Neural cell (in vitro differentiated cells): ENCODE measurements around the gene NDST1. TPM values are rescaled to one million over a fixed set of nuclear protein-coding genes. Genes with fewer than 3 reads are reported as not detected.

Source experiments
- H2AFZ ChIP-seq: fragments of 200-600, 300-800 bp; sonication (generic), shearing (Covaris generic); 2 replicates; pipeline ENCODE4 v1.6.0; 2014; ENCODE audit warnings: low read depth, mild to moderate bottlenecking, antibody characterized with exemption, low read length, moderate library complexity
- H3F3A ChIP-seq: fragments of 200-600 bp; shearing (Covaris generic); 2 replicates; pipeline ENCODE4 v1.6.1; 2016; ENCODE audit warnings: mild to moderate bottlenecking, moderate library complexity, mixed read lengths, antibody characterized with exemption, low read length; ENCODE audit not compliant: insufficient read depth, poor library complexity, severe bottlenecking
- H3K27ac ChIP-seq: fragments of 200-600, 300-800 bp; sonication (generic), shearing (Covaris generic); 2 replicates; pipeline ENCODE4 v1.5.1; 2014; ENCODE audit warnings: mild to moderate bottlenecking, low read length, moderate library complexity
- H3K27me3 ChIP-seq: fragments of 300-800, 200-600 bp; sonication (generic), shearing (Covaris generic); 2 replicates; pipeline ENCODE4 v1.6.0; 2014; ENCODE audit warnings: mild to moderate bottlenecking, low read depth, low read length, moderate library complexity; ENCODE audit not compliant: insufficient read depth
- H3K36me3 ChIP-seq: fragments of 300-800, 200-600 bp; sonication (generic), shearing (Covaris generic); 2 replicates; pipeline ENCODE4 v1.5.1; 2014; ENCODE audit warnings: mild to moderate bottlenecking, antibody characterized with exemption, low read length, moderate library complexity; ENCODE audit not compliant: insufficient read depth
- H3K4me2 ChIP-seq: fragments of 300-800, 200-600 bp; sonication (generic), shearing (Covaris generic); 2 replicates; pipeline ENCODE4 v1.6.0; 2014; ENCODE audit warnings: mild to moderate bottlenecking, low read length
- H3K4me3 ChIP-seq: fragments of 300-800, 200-600 bp; sonication (generic), shearing (Covaris generic); 2 replicates; pipeline ENCODE4 v1.5.1; 2014; ENCODE audit warnings: mild to moderate bottlenecking, low read length, moderate library complexity
- H3K79me2 ChIP-seq: fragments of 200-600 bp; shearing (Covaris generic); replicated peaks from 2 replicates; pipeline ENCODE4 v1.6.0; 2014; ENCODE audit warnings: mild to moderate bottlenecking, low read length, moderate library complexity; ENCODE audit not compliant: insufficient read depth
- H3K9ac ChIP-seq: fragments of 300-800, 200-600 bp; sonication (generic), shearing (Covaris generic); 2 replicates; pipeline ENCODE4 v1.6.1; 2016; ENCODE audit warnings: mild to moderate bottlenecking, low read length, mixed read lengths
- H3K9me2 ChIP-seq: fragments of 200-600 bp; shearing (Covaris generic); 2 replicates; pipeline ENCODE4 v1.6.1; 2016; ENCODE audit warnings: mild to moderate bottlenecking, low read length, mixed read lengths; ENCODE audit not compliant: insufficient read depth
- H3K9me3 ChIP-seq: fragments of 200-600, 300-800 bp; sonication (generic), shearing (Covaris generic); 2 replicates; pipeline ENCODE4 v1.6.1; 2016; ENCODE audit warnings: mild to moderate bottlenecking, mixed run types, low read length, moderate library complexity, mixed read lengths
- H4K20me1 ChIP-seq: fragments of 200-600 bp; shearing (Covaris generic); 2 replicates; pipeline ENCODE4 v1.6.1; 2016; ENCODE audit warnings: mild to moderate bottlenecking, mixed run types; ENCODE audit not compliant: insufficient read depth
- EP300 ChIP-seq: fragments of 450-650 bp; conservative IDR thresholded peaks from 2 replicates; pipeline ENCODE4 v1.6.1; 2014; ENCODE audit warnings: antibody characterized with exemption, mild to moderate bottlenecking, moderate library complexity; ENCODE audit not compliant: poor library complexity, severe bottlenecking
- EZH2 ChIP-seq: fragments of 200-600, 300-800 bp; shearing (Covaris generic), sonication (generic); IDR thresholded peaks from 2 replicates; pipeline ENCODE4 v1.6.1; 2014; ENCODE audit warnings: antibody characterized with exemption, low read length, borderline replicate concordance, mild to moderate bottlenecking; ENCODE audit not compliant: insufficient read depth, poor library complexity, severe bottlenecking
- MXI1 ChIP-seq: fragments of 450-650 bp; conservative IDR thresholded peaks from 2 replicates; pipeline ENCODE4 v1.6.1; 2014; ENCODE audit warnings: antibody characterized with exemption, mild to moderate bottlenecking; ENCODE audit not compliant: poor library complexity, severe bottlenecking
- POLR2AphosphoS5 ChIP-seq: IDR thresholded peaks from 2 replicates; pipeline ENCODE4 v1.6.1; 2012
- RAD21 ChIP-seq: fragments of 450-650 bp; conservative IDR thresholded peaks from 2 replicates; pipeline ENCODE4 v1.6.1; 2014; ENCODE audit warnings: antibody characterized with exemption, mild to moderate bottlenecking, moderate library complexity
- SMC3 ChIP-seq: fragments of 450-650 bp; conservative IDR thresholded peaks from 2 replicates; pipeline ENCODE4 v1.6.1; 2014; ENCODE audit warnings: antibody characterized with exemption, mild to moderate bottlenecking, moderate library complexity; ENCODE audit not compliant: poor library complexity
- TAF1 ChIP-seq: IDR thresholded peaks from 2 replicates; pipeline ENCODE4 v1.6.1; 2012; ENCODE audit warnings: low read depth
- polyA plus RNA-seq: library from polyadenylated mRNA; depleted of rRNA; stranded (reverse); fragments of >200 nt; gene quantifications from 2 replicates; pipeline ENCODE4 v1.2.3, GENCODE V29; 2014
- TF ChIP-seq, protein P1 (sequence below): IDR thresholded peaks from 2 replicates; pipeline ENCODE4 v1.6.1; 2012; ENCODE audit warnings: borderline replicate concordance
- TF ChIP-seq, protein P2 (sequence below): fragments of 450-650 bp; IDR thresholded peaks from 2 replicates; pipeline ENCODE4 v1.5.1; 2014; ENCODE audit warnings: antibody characterized with exemption, mild to moderate bottlenecking, moderate library complexity; ENCODE audit not compliant: poor library complexity, severe bottlenecking

The NDST1 gene
- polyA plus RNA-seq, 1 donor from 2014 or later, result 15.6 TPM

DNA sequence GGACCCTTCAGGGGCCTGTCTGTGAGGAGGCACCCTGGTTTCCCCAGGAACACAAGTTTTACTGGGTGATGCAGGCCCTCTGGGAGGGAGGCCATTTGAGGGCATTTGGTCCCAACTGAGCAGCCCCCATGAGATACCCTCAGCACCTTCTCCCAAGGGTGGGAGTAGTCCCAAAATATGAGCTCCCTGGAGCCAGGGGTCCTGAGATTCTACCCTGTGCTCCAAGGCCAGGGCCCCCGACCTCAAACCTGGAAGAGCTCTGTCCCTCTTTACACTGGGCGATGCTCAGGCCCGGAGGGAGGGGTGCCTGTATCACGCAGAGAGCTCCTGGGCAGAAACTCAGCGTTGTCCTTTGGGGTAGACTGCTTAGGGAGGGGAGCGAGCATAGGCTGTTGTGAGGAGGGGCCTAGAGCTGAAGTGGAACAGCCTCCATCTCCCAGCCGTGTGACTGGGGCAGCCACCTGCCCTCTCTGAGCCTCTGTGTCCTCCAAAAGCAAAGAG, 68.6 kb downstream of the NDST1 start:
- TF ChIP-seq EP300 (no peak), EZH2 (no peak), SMC3 (no peak), RAD21 (no peak), TAF1 (no peak), MXI1 (no peak), POLR2AphosphoS5 (no peak)
- TF ChIP-seq, protein P1, sequence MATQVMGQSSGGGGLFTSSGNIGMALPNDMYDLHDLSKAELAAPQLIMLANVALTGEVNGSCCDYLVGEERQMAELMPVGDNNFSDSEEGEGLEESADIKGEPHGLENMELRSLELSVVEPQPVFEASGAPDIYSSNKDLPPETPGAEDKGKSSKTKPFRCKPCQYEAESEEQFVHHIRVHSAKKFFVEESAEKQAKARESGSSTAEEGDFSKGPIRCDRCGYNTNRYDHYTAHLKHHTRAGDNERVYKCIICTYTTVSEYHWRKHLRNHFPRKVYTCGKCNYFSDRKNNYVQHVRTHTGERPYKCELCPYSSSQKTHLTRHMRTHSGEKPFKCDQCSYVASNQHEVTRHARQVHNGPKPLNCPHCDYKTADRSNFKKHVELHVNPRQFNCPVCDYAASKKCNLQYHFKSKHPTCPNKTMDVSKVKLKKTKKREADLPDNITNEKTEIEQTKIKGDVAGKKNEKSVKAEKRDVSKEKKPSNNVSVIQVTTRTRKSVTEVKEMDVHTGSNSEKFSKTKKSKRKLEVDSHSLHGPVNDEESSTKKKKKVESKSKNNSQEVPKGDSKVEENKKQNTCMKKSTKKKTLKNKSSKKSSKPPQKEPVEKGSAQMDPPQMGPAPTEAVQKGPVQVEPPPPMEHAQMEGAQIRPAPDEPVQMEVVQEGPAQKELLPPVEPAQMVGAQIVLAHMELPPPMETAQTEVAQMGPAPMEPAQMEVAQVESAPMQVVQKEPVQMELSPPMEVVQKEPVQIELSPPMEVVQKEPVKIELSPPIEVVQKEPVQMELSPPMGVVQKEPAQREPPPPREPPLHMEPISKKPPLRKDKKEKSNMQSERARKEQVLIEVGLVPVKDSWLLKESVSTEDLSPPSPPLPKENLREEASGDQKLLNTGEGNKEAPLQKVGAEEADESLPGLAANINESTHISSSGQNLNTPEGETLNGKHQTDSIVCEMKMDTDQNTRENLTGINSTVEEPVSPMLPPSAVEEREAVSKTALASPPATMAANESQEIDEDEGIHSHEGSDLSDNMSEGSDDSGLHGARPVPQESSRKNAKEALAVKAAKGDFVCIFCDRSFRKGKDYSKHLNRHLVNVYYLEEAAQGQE, result no peak
- TF ChIP-seq, protein P2, sequence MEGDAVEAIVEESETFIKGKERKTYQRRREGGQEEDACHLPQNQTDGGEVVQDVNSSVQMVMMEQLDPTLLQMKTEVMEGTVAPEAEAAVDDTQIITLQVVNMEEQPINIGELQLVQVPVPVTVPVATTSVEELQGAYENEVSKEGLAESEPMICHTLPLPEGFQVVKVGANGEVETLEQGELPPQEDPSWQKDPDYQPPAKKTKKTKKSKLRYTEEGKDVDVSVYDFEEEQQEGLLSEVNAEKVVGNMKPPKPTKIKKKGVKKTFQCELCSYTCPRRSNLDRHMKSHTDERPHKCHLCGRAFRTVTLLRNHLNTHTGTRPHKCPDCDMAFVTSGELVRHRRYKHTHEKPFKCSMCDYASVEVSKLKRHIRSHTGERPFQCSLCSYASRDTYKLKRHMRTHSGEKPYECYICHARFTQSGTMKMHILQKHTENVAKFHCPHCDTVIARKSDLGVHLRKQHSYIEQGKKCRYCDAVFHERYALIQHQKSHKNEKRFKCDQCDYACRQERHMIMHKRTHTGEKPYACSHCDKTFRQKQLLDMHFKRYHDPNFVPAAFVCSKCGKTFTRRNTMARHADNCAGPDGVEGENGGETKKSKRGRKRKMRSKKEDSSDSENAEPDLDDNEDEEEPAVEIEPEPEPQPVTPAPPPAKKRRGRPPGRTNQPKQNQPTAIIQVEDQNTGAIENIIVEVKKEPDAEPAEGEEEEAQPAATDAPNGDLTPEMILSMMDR, result no peak
- no peaks in the 10 kb centered on the region for H3F3A ChIP-seq
- H3K27me3 ChIP-seq, result no peaks in the 10 kb centered on the region
- H2AFZ ChIP-seq, result no peak overlapping the region
- no peaks in the 10 kb centered on the region for H3K9me2 ChIP-seq
- H3K9ac ChIP-seq, result no peak overlapping the region
- no peak overlapping the region for H3K4me2 ChIP-seq
- H3K9me3 ChIP-seq, result no peaks in the 10 kb centered on the region
- no peak overlapping the region for H3K4me3 ChIP-seq
- no peak overlapping the region for H3K27ac ChIP-seq
- H4K20me1 ChIP-seq, result no peaks in the 10 kb centered on the region
- no peaks in the 10 kb centered on the region for H3K79me2 ChIP-seq
- no peaks in the 10 kb centered on the region for H3K36me3 ChIP-seq

DNA sequence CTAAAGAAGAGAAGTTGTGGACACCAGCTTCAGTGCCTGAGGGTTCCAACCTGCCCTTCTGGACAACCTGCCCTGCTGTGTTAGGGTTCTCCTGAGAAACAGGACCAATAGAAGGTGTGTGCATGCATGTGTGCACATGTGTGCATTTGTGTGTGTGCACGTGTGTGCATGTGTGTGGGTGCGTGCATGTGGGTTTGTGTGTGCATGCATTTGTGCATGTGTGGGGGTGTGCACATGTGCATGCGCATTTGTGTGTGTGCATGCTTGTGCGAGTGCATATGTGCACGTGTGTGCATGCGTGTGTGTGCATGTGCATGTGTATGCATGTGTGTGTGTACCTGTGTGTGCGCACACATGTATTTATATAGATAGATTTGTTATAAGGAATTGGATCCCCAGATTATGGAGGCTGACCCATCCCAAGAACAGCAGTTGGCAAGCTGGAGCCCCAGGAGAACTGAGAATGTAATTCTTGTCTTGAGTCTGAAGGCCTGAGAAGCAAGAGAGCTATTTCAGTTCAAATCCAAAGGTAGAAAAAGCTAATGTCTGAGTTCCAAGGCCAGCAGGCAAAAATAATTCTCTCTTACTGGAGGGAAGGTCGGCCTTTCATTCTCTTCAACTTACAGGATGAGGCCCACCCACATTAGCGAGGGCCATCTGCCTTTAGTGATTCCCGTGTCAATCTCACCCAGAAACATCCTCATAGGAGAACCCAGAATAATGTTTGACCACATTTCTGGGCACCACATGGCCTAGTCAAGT, 69.6 kb downstream of the NDST1 start:
- H3K27ac ChIP-seq, result no peak overlapping the region
- H3K9me2 ChIP-seq, result no peaks in the 10 kb centered on the region
- no peaks in the 10 kb centered on the region for H3F3A ChIP-seq
- TF ChIP-seq POLR2AphosphoS5 (no peak), EP300 (no peak), MXI1 (no peak), SMC3 (no peak), EZH2 (no peak), TAF1 (no peak), RAD21 (no peak)
- TF ChIP-seq, protein P2, result no peak
- TF ChIP-seq, protein P1, result no peak
- no peak overlapping the region for H3K4me3 ChIP-seq
- no peak overlapping the region for H3K9ac ChIP-seq
- no peak overlapping the region for H3K4me2 ChIP-seq
- no peak overlapping the region for H2AFZ ChIP-seq
- no peaks in the 10 kb centered on the region for H4K20me1 ChIP-seq
- H3K27me3 ChIP-seq, result no peaks in the 10 kb centered on the region
- H3K79me2 ChIP-seq, result no peaks in the 10 kb centered on the region
- H3K9me3 ChIP-seq, result no peaks in the 10 kb centered on the region
- no peaks in the 10 kb centered on the region for H3K36me3 ChIP-seq
